ENCODE results near the gene SYNM.

The SYNM gene

GRCh38 chr15:99172989-99173388, 68.1 kb downstream of the SYNM start:
- no peak for DNase-seq

GRCh38 chr15:99174567-99175395, 69.9 kb downstream of the SYNM start:
- no peak for DNase-seq

- DNase-seq, result no peak
These were observed 71.9 kb downstream of the SYNM start for GRCh38 chr15:99176757-99177156.

GRCh38 chr15:99177679-99178078, 72.8 kb downstream of the SYNM start:
- no peak for DNase-seq

GRCh38 chr15:99180086-99180963, 75.4 kb downstream of the SYNM start:
- DNase-seq, result no peak

DNA sequence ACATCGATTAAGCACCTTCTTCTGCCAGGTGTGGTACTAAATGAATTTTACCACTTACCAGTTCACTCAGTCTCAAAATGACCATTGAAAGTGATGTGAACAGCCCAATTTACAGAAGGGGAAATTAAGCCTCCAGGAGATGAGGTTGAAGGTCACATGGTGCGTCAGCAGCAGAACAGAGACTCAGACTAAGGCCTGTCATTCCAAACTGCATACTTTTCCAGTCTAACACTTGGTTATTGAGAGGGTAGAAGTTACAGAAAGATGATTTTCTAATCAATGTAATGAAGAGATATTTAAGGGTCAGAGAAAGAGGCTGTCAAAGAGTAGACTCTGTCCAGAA, 76.1 kb downstream of the SYNM start:
- DNase-seq, result no peak

DNA sequence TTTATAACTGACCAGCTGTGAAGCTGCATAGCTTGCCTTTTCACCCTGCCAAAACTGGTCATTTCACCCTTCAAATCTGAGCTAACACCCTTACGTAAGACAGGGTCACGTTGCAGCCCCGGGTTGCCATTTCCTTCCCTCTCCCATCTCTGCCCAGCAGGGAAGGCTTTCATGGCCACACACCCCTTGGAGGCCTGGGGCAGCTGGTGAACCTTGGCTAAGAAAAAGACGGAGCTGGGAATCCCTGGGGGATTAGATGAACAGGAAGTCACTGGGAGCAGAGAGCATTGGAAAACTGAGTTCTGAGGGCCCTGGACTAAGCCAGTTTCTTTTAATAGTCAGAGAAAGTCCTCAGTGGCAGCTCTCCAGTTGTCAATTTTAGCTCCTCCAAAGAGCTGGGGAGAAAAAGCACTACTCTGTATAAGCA, 76.7 kb downstream of the SYNM start:
- DNase-seq, result no peak

- DNase-seq, result no peak
These were observed 77.9 kb downstream of the SYNM start for GRCh38 chr15:99182791-99183190.
